Urinary bladder (tissue), 4 donors: ENCODE measurements around the gene KCNN4. TPM values are rescaled to one million over a fixed set of nuclear protein-coding genes. Genes with fewer than 3 reads are reported as not detected.

Source experiments
- DNase-seq: peaks from one replicate; pipeline ENCODE4 v3.0.0-alpha.2; 2015; ENCODE audit errors: extremely low spot score
- H3K27ac ChIP-seq: one replicate; pipeline ENCODE4 v1.5.1; 2013; ENCODE audit warnings: low read depth, mild to moderate bottlenecking, moderate library complexity
- H3K36me3 ChIP-seq: one replicate; pipeline ENCODE4 v1.6.1; 2013; ENCODE audit warnings: mild to moderate bottlenecking, moderate library complexity; ENCODE audit not compliant: insufficient read depth
- H3K4me1 ChIP-seq: one replicate; pipeline ENCODE4 v1.6.1; 2013; ENCODE audit warnings: mild to moderate bottlenecking, moderate library complexity; ENCODE audit not compliant: insufficient read depth
- H3K4me3 ChIP-seq: one replicate; pipeline ENCODE4 v1.5.1; 2013; ENCODE audit warnings: low read depth, low read length
- WGBS: extraction: QIAGEN DNeasy Blood & Tissue Kit; methylation state at CpG from one replicate; pipeline ENCODE4 v1.1.7; 2013; 5-methylcytosine and 5-hydroxymethylcytosine counted together
- polyA plus RNA-seq: library from polyadenylated mRNA; stranded (reverse); fragments of 200-250 nt; gene quantifications from one replicate; pipeline ENCODE4 v1.2.3, GENCODE V29; 2013
- total RNA-seq: library from RNA; depleted of rRNA; stranded (reverse); fragments of >200 nt; gene quantifications from one replicate; pipeline ENCODE4 v1.2.3, GENCODE V29; 2014
- donor health status: healthy with polysubstance abuse.
- donor health status: healthy.

KCNN4 gene
- total and polyA plus RNA-seq, 2 donors = 4.3 to 14.3 TPM

- no peaks in the 10 kb centered on the region for H3K4me1 ChIP-seq
- H3K4me3 ChIP-seq = no peak overlapping the region
- no peak for DNase-seq
- WGBS = 56% methylated on average over 5 of the region's 5 CpGs
- H3K36me3 ChIP-seq = no peaks in the 10 kb centered on the region
- H3K27ac ChIP-seq = no peak overlapping the region
Measured at GRCh38 chr19:43719918-43720317, 60.9 kb downstream of the KCNN4 start.

GRCh38 chr19:43719378-43719868, 61.4 kb downstream of the KCNN4 start:
- Histone ChIP-seq H3K4me3 (no peak overlapping the region), H3K27ac (no peak overlapping the region), H3K4me1 (no peaks in the 10 kb centered on the region), H3K36me3 (no peaks in the 10 kb centered on the region)
- 91% methylated on average over 37 of the region's 37 CpGs for WGBS
- no peak for DNase-seq

- Histone ChIP-seq H3K4me3 (no peak overlapping the region), H3K4me1 (no peaks in the 10 kb centered on the region), H3K36me3 (no peaks in the 10 kb centered on the region), H3K27ac (no peak overlapping the region)
- WGBS = 91% methylated on average over 60 of the region's 60 CpGs
- DNase-seq = no peak
Measured at GRCh38 chr19:43718627-43719377, 62.0 kb downstream of the KCNN4 start.

Other genes with a start within 250 kb of the KCNN4 start
- gene ZNF575, start 247.8 kb downstream of the KCNN4 start, total RNA-seq = 0.42 TPM
- gene ZNF575, start 247.8 kb downstream of the KCNN4 start, polyA plus RNA-seq = 2.3 TPM
- 8.7 TPM for gene XRCC1, start 205.4 kb downstream of the KCNN4 start, total RNA-seq
- gene XRCC1, start 205.4 kb downstream of the KCNN4 start, polyA plus RNA-seq = 25.4 TPM
- 11.4 TPM for gene PINLYP, start 205.2 kb downstream of the KCNN4 start, total RNA-seq
- gene PINLYP, start 205.2 kb downstream of the KCNN4 start, polyA plus RNA-seq = 14.6 TPM
- 26.2 TPM for gene IRGQ, start 184.8 kb downstream of the KCNN4 start, total RNA-seq
- 5.9 TPM for gene IRGQ, start 184.8 kb downstream of the KCNN4 start, polyA plus RNA-seq
- gene ZNF576, start 184.4 kb downstream of the KCNN4 start, total RNA-seq = 5.1 TPM
- gene ZNF576, start 184.4 kb downstream of the KCNN4 start, polyA plus RNA-seq = 19.2 TPM
- gene SRRM5, start 168.9 kb downstream of the KCNN4 start, total RNA-seq = not detected
- gene SRRM5, start 168.9 kb downstream of the KCNN4 start, polyA plus RNA-seq = 0.23 TPM
- 27.4 TPM for gene ZNF428, start 161.3 kb downstream of the KCNN4 start, total RNA-seq
- gene ZNF428, start 161.3 kb downstream of the KCNN4 start, polyA plus RNA-seq = 51.5 TPM
- 8.7 TPM for gene CADM4, start 141.1 kb downstream of the KCNN4 start, total RNA-seq
- 13.3 TPM for gene CADM4, start 141.1 kb downstream of the KCNN4 start, polyA plus RNA-seq
- 10.6 TPM for gene PLAUR, start 110.8 kb downstream of the KCNN4 start, total RNA-seq
- 24.9 TPM for gene PLAUR, start 110.8 kb downstream of the KCNN4 start, polyA plus RNA-seq
- not detected for gene IRGC, start 64.9 kb downstream of the KCNN4 start, total RNA-seq
- gene IRGC, start 64.9 kb downstream of the KCNN4 start, polyA plus RNA-seq = not detected
- gene SMG9, start 26.0 kb downstream of the KCNN4 start, total RNA-seq = 12.5 TPM
- gene SMG9, start 26.0 kb downstream of the KCNN4 start, polyA plus RNA-seq = 29.6 TPM
- gene LYPD5, start 21.5 kb upstream of the KCNN4 start, total RNA-seq = 0.58 TPM
- gene LYPD5, start 21.5 kb upstream of the KCNN4 start, polyA plus RNA-seq = 1.3 TPM
- 54.0 TPM for gene ZNF283, start 46.3 kb upstream of the KCNN4 start, total RNA-seq
- 3.1 TPM for gene ZNF283, start 46.3 kb upstream of the KCNN4 start, polyA plus RNA-seq
- gene ZNF404, start 103.0 kb upstream of the KCNN4 start, total RNA-seq = 4.8 TPM
- 7.1 TPM for gene ZNF404, start 103.0 kb upstream of the KCNN4 start, polyA plus RNA-seq
- gene ZNF45, start 154.3 kb upstream of the KCNN4 start, total RNA-seq = 33.1 TPM
- 7.3 TPM for gene ZNF45, start 154.3 kb upstream of the KCNN4 start, polyA plus RNA-seq
- gene ZNF221, start 170.3 kb upstream of the KCNN4 start, total RNA-seq = 14.6 TPM
- gene ZNF221, start 170.3 kb upstream of the KCNN4 start, polyA plus RNA-seq = 2.0 TPM
- gene ZNF155, start 203.2 kb upstream of the KCNN4 start, total RNA-seq = 14.1 TPM
- gene ZNF155, start 203.2 kb upstream of the KCNN4 start, polyA plus RNA-seq = 5.6 TPM
- gene ZNF230, start 222.0 kb upstream of the KCNN4 start, total RNA-seq = 9.9 TPM
- 4.0 TPM for gene ZNF230, start 222.0 kb upstream of the KCNN4 start, polyA plus RNA-seq
- gene ZNF222, start 244.4 kb upstream of the KCNN4 start, total RNA-seq = 9.2 TPM
- gene ZNF222, start 244.4 kb upstream of the KCNN4 start, polyA plus RNA-seq = 5.3 TPM